EL (cell line): ENCODE measurements around the gene ERFE.

Experiments
- DNase-seq: peaks from one replicate; pipeline ENCODE4 v3.0.0-alpha.2; 2016

ERFE gene

DNA sequence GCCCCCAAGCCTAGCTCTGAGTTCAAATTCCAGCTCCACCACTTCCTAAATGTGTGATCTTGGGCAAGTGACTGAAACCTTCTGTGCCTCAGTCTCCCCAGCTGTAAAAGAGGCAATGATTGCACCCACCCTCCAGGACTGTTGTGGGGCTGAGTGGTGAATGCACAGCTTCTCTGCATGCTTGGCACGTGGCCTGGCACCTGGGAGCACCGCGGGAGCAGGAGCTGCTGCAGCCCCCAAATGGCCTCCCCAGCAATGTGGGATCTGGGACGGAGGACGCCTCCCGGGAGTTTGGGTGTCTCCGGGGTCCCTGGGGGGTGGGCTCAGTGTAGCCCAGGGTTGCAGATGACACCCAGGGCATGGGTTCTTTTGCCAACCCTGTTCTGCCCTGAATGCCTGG lies 18.7 kb upstream of the ERFE start:
- no peak for DNase-seq

DNA sequence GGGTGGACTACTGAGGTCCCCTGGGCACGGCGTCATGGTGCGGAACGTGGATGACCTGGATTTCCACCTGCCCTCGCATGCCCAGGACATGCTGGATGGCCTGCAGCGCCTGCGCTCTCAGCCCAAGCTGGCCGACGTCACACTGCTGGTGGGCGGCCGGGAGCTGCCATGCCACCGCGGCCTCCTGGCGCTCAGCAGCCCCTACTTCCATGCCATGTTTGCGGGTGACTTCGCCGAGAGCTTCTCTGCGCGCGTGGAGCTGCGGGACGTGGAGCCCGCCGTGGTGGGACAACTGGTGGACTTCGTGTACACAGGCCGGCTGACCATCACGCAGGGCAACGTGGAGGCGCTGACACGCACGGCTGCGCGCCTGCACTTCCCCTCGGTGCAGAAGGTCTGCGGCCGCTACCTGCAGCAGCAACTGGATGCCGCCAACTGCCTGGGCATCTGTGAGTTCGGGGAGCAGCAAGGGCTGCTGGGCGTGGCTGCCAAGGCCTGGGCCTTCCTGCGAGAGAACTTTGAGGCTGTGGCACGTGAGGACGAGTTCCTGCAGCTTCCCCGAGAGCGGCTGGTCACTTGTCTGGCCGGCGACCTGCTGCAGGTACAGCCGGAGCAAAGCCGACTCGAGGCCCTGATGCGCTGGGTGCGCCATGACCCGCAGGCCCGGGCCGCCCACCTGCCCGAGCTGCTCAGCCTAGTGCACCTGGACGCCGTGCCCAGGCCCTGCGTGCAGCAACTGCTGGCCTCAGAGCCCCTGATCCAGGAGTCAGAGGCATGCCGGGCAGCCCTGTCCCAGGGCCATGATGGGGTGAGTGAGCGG lies 17.8 kb upstream of the ERFE start:
- no peak for DNase-seq

GRCh38 chr2:238141541-238142318 lies 17.0 kb upstream of the ERFE start:
- peak; percentile 73 for DNase-seq

GRCh38 chr2:238142382-238143205 lies 16.2 kb upstream of the ERFE start:
- DNase-seq, result peak; percentile 11

GRCh38 chr2:238143239-238143951 lies 15.4 kb upstream of the ERFE start:
- DNase-seq, result peak; percentile 86

DNA sequence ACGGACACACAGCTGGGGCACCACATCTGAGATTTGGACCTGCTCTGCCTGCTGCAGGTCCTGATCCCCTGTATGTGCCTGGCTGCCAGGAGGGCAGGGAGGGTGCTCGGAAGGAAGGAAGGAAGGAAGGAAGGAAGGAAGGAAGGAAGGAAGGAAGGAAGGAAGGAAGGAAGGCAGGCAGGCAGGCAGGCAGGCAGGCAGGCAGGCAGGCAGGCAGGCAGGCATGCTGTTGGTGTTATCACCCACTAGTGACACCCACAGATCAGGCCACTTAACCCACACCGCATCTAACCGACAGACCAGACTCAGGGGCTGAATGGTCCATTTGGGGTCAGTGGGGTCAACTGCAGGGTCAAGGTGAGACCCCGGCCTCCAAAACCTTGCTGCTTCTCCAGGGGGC lies 14.5 kb upstream of the ERFE start:
- DNase-seq, result no peak

GRCh38 chr2:238145046-238145445 lies 13.7 kb upstream of the ERFE start:
- DNase-seq, result no peak

- DNase-seq, result no peak
Observed at GRCh38 chr2:238145851-238146250, 12.9 kb upstream of the ERFE start.

DNA sequence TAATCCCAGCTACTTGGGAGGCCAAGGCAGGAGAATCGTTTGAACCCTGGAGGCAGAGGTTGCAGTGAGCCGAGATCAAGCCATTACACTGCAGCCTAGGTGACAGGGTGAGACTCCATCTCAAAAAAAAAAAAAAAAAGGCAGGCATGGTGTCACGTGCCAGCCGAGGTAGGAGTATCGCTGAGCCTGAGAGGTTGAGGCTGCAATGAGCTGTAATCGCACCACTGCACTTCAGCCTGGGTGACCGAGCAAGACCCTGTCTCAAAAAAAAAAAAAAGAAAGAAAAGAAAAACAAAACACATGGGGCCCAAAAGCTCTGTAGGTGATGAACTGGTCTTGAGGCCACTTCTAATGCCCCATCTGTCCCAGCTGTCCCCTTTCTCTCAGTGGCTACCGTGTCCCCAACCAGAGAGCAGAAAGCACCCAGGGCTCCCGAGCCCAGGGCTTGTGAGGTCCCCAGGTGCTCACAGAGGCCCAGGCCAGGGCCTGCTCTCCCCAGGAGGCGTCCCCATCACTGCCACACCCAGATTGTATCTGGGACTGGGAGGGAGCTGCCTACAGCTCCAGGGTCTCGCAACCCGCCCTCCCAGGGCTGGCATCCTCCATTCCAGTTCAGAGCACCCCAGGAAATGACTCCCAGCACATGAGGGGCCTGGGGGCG lies 11.8 kb upstream of the ERFE start:
- DNase-seq, result no peak

GRCh38 chr2:238148981-238149380 lies 9.8 kb upstream of the ERFE start:
- no peak for DNase-seq

- no peak for DNase-seq
Observed at GRCh38 chr2:238149841-238150572, 8.8 kb upstream of the ERFE start.

DNA sequence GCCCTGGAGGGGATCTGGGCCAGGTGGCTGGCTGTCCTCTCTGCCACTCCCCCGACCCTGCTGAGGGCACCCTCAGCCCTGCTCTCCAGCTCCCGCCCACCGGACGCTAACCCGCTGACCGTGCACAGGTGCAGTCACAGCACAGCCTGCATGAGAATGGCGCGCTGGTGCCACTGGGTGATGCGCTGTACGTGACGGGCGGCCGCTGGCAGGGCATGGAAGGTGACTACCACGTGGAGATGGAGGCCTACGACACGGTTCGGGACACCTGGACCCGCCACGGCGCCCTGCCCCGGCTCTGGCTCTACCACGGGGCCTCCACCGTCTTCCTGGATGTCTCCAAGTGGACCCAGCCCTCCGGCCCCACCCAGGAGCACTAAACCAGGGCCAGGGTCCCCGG lies 8.1 kb upstream of the ERFE start:
- DNase-seq, result no peak

- DNase-seq, result no peak
Observed at GRCh38 chr2:238151205-238151604, 7.6 kb upstream of the ERFE start.

DNA sequence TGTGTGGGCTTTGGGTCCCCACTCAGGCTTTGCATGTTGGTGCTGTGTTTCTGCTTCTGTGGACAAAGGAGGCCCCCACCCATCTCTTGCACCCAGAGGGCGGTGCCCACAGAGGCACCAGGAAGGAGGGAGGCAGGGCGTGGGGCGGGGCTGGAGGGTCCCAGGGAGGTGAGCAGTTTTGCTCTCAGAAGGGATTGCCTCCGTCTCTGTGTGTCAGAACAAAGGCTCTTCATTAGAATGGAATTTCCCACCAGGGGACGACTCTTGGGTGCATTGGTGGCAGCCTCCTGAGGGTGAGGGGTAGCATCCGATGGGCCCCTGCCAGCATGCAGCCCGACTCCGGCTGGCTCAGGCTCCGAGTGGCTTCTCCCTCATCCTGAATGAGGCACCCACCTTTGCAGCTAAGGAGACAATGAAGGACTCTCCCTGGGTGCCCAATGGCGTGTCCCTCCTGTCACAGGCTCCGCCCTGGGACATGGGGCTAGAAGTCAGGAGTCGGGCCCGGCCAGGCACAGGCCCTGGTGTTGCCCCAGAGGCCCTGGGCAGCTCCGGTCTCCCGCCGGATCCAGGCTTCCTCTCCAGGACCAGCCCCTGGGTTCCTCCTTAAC lies 7.0 kb upstream of the ERFE start:
- no peak for DNase-seq

GRCh38 chr2:238152771-238153688 lies 5.7 kb upstream of the ERFE start:
- no peak for DNase-seq

DNA sequence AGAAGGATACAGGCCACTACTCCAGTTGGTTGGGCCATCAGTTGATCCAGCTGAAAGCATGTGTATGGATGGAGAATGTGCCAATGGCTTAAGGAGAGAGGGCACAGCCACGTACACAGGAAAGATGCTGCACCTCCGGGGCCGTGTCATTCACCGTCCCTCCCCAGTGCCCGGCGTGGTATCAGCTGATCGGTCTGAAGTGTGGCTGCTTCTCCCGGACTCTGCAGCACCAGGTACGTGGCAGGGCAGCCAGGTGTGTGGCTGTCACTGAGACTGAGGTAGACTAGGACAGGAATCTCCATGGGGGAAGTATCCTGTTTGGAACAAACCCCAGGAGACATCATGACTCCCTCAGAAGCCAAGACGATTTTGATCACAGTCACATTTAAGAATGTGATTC lies 4.2 kb upstream of the ERFE start:
- no peak for DNase-seq

- DNase-seq, result peak; percentile 46
Observed at GRCh38 chr2:238155051-238155760, 3.6 kb upstream of the ERFE start.

DNA sequence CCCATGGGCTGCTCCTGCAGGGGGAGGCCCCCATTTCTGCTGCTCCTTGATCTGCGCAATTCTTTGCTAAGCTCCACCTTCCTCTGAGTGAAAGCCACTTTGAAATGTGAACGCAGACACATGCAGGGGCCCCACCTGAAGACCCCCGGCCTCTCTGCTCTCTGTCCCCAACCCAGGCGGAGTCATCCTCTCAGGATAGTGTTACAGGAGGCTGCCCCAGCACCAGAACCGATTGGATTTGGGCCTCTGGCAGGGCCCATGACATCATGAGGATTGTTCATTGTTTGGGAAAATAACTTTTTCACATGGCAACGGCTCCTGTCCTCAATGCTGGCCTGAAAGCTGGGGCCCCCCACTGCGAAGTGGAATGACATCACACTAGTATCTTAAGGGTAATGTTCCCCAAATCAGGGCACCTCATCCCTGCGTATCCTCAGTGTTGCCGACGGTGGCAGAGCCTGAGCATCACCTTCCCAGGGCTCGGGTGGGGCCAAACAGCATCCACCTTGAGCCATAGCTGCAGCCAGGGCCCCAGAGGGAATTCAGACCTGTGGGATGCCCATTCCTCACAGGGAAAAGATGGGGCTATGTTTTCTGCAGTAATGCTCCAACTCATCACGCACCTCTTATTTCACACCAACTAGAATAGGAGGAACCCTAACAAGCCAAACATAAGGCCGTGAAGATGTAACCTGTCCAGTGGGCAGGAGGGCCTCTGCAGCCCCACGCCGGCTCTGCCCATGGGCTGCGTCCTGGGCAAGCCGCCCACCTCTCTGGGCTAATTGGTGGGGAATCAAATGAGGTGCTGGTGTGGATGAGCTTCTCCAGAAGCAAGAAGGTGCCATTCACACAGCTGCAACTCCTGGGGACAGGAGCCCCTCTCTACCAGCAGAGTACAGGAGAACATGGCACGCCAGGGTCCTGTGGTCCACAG lies 2.7 kb upstream of the ERFE start:
- DNase-seq, result no peak
